IPS-15b (cell line): ENCODE measurements around the gene ST8SIA6.

Experiments
- H3K27me3 ChIP-seq: one replicate; pipeline ENCODE4 v1.6.1; 2013; ENCODE audit warnings: low read length; ENCODE audit not compliant: control insufficient read depth, insufficient read depth
- H3K36me3 ChIP-seq: one replicate; pipeline ENCODE4 v1.6.1; 2013; ENCODE audit warnings: low read length; ENCODE audit not compliant: control insufficient read depth, insufficient read depth
- H3K4me1 ChIP-seq: one replicate; pipeline ENCODE4 v1.6.1; 2013; ENCODE audit warnings: mild to moderate bottlenecking, low read length; ENCODE audit not compliant: control insufficient read depth, insufficient read depth
- H3K4me3 ChIP-seq: one replicate; pipeline ENCODE4 v1.5.1; 2013; ENCODE audit warnings: low read depth, low read length
- H3K9ac ChIP-seq: one replicate; pipeline ENCODE4 v1.6.1; 2013; ENCODE audit warnings: low read depth, mild to moderate bottlenecking, low read length
- H3K9me3 ChIP-seq: one replicate; pipeline ENCODE4 v1.6.1; 2013; ENCODE audit warnings: mild to moderate bottlenecking, low read length; ENCODE audit not compliant: control insufficient read depth, insufficient read depth

The ST8SIA6 gene

DNA sequence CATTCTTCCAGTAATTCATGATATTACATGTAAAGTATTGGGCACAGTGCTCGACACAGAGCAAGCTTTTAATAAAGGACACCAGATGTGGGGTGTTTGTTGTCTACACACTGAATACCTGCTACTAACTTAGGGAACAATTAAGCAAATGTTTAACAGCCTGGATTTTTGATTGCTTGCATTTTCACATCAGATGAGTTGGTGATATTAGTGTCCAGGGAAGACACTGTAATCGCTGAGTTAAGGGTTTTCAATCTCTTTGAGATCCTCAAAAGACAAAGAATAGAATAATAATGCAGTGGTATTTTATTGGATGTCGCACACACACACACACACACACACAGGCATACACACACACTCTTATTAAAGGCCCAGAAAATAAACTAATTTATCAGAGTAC lies 147.3 kb downstream of the ST8SIA6 start:
- no peaks in the 10 kb centered on the region for H3K9me3 ChIP-seq
- H3K4me3 ChIP-seq: no peak overlapping the region
- no peaks in the 10 kb centered on the region for H3K27me3 ChIP-seq
- H3K4me1 ChIP-seq: no peaks in the 10 kb centered on the region
- no peaks in the 10 kb centered on the region for H3K36me3 ChIP-seq
- H3K9ac ChIP-seq: no peak overlapping the region

DNA sequence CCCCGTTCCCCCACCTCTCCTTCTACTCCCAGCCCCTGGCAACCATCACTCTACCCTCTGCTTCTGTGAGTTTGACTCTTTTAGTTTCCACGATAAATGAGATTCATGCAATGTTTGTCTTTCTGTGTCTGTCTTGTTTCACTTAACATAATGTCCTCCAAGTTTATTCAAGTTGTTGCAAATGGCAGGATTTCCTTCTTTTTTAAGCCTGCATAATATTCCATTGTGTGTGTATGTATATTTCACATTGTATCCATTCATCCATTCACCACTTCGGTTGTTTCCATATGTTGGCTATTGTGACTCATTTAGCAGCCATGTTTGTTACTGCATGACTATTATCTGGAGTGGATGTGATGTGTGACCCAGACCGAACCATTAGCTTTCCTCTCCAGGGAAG lies 162.0 kb downstream of the ST8SIA6 start:
- Histone ChIP-seq H3K4me3 (no peak overlapping the region), H3K27me3 (no peaks in the 10 kb centered on the region), H3K9ac (no peak overlapping the region), H3K4me1 (no peaks in the 10 kb centered on the region), H3K36me3 (no peaks in the 10 kb centered on the region), H3K9me3 (no peaks in the 10 kb centered on the region)

DNA sequence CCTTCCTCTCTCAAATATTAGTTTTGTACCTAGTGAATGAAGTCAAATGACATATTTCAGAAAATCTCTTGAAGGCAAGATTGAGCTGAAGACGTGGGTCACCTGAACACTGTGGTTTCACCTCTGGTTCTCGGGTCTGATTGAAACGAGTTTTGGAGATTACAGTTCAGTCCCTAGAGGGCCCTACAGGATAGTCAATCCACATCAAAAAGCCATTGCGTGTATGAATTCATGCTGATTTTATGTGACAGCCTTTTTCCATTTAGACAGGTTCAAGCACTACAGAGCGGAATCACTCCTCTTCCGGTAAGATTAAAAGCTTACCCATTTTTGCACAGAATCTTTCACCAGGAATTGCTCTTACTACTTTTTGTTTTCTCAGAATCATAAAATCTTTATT lies 164.2 kb downstream of the ST8SIA6 start:
- Histone ChIP-seq H3K4me1 (no peaks in the 10 kb centered on the region), H3K36me3 (no peaks in the 10 kb centered on the region), H3K9me3 (no peaks in the 10 kb centered on the region), H3K27me3 (no peaks in the 10 kb centered on the region), H3K4me3 (no peak overlapping the region), H3K9ac (no peak overlapping the region)

DNA sequence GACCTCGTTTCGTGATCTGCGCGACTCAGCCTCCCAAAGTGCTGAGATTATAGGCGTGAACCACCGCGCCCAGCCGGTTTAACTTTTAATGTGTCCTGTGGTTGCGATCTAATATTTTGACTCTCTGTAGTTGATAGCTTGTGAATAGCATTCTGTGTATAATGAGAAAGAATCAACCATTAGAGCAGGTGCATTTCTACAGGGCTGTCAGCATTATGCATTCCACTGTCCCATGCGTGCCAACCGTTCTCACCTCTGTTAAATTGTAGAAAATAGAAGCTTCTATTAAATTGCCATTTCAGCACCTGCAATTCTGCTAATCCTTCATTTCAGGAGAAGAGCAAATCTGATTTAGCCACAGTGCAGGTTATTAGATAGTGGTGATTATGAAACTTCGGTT lies 164.6 kb downstream of the ST8SIA6 start:
- Histone ChIP-seq H3K9me3 (no peaks in the 10 kb centered on the region), H3K27me3 (no peaks in the 10 kb centered on the region)

DNA sequence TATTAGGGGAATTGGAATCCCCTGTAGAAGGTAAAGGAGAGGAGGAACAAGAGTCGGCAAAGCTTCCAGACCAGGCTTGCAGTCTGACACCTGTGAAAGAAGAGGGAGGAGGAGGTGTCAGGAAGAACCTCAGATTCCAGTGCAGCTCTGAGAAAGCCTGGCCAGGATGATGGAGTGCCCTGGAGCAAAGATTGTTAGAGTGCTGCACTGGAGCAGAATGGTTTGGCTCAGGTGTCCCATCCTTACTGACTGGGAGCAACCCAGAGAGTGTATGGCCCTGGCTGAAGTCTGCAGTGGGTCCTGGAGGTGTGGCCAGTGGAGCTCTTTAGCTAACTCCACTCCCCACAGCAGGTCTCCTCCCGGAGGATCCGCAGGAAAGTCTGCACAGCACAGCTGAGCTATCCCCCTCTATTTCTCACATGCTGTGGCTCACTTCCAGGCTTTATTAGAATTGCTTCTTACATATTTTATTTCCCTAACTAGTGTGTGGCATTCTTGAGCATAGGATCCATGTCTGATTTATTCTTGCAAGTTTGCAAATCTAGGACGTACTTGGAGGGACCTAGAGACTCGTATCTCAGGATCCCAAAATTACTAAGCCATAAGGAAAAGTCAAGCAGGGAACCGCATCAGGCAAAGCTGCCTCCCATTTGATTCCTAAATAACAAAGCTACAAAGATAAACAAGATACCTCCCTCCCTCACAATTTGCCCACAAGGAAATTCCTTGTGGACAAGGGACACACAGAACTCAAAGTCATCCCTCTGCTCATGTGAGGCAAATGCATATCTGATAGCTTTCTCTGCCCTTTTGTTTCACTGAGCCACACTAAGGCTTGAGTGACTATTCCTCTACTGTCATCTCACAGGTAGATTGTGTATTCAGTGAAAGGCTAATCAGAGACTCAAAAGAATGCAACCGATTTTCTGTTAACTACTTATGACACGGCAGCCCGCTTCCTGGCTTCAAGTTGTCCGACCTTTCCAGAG lies 167.5 kb downstream of the ST8SIA6 start:
- Histone ChIP-seq H3K4me1 (no peaks in the 10 kb centered on the region), H3K9ac (no peak overlapping the region), H3K4me3 (no peak overlapping the region), H3K9me3 (peaks cover 7% of the 10 kb centered on the region), H3K27me3 (no peaks in the 10 kb centered on the region), H3K36me3 (no peaks in the 10 kb centered on the region)

More for the DNA sequence above, 164.6 kb downstream of the ST8SIA6 start:
- Histone ChIP-seq H3K4me1 (no peaks in the 10 kb centered on the region), H3K36me3 (no peaks in the 10 kb centered on the region), H3K9ac (no peak overlapping the region), H3K4me3 (no peak overlapping the region)

DNA sequence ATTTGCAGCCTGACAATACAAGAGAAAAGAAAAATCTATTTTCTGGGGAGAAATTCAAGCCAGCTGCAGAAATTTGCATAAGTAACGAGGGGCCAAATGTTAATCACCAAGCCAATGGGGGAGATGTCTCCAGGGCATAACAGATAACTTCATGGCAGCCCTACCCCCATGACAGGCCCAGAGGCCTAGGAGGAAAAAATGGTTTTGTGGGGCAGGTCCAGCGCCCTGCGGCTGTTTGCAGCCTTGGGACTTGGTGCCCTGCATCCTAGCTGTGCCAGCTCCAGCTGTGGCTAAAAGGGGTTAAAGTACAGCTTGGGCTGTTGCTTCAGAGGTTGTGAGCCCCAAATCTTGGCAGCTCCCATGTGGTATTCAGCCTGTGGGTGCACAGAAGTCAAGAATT lies 172.1 kb downstream of the ST8SIA6 start:
- Histone ChIP-seq H3K4me3 (no peak overlapping the region), H3K9ac (no peak overlapping the region), H3K27me3 (no peaks in the 10 kb centered on the region), H3K36me3 (no peaks in the 10 kb centered on the region), H3K4me1 (no peaks in the 10 kb centered on the region), H3K9me3 (peaks cover 12% of the 10 kb centered on the region)

DNA sequence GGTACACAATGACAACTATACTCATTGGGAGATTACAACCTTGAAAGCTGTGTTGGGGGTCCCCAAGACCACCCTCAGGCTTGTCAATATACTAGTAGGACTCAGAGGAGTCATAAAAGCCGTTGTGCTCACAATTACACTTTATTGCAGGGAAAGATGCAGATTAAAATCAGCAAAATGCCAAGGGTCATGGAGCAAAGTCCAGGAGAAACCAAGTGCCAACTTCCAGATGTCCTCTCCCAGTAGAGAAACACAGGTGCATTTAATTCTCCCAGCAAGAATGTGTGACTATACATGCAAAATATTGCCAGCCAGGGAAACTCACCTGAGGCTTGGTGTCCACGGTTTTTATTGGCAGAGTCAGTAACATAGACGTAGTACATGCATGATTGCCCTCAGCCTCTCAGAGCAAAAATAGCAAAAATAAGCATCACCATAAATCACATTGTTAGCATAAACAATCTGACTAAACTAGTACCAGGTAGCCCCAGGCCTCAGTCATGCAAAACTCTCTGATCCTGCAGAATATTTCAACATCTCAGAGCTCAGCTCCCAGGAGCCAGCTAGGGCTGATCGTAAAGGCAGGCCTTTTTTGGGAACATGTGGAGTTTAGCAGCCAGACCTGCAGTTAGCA lies 175.7 kb downstream of the ST8SIA6 start:
- H3K4me1 ChIP-seq: no peaks in the 10 kb centered on the region
- no peak overlapping the region for H3K9ac ChIP-seq
- no peaks in the 10 kb centered on the region for H3K27me3 ChIP-seq
- H3K36me3 ChIP-seq: no peaks in the 10 kb centered on the region
- no peak overlapping the region for H3K4me3 ChIP-seq
- peaks cover 12% of the 10 kb centered on the region for H3K9me3 ChIP-seq

DNA sequence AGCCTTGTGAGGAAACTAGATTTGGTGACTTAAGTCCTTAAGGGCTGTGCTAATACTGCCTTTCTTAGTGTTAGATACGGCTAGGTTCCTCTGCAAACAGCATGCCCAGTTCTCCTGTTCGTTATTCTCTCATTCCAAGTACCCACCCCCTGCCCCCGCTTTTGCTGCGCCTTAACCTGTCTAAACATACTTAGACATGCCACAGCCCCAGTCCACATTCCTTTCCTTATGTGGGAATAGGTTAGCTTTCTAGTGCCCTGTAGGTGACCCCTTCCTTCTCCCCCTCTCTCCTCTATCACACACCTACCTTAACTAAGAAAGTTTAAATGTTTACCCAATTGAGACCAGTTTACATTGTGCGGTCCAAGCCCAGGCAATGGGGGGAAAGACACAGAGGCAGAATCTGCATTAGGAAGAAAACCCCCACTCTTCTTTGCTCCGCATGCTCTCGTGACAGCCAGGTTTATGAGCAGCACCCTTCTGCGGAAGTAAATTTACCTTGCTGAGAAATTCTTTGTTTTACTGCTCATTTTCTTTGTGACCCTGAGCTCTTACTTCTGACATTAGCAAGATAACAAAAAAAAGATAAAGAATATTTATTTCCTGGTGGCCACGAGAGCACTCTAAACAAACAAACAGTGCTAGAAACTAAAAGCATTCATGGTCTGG lies 177.5 kb downstream of the ST8SIA6 start:
- Histone ChIP-seq H3K9ac (no peak overlapping the region), H3K9me3 (peaks cover 5% of the 10 kb centered on the region), H3K27me3 (no peaks in the 10 kb centered on the region), H3K4me3 (no peak overlapping the region), H3K36me3 (no peaks in the 10 kb centered on the region), H3K4me1 (no peaks in the 10 kb centered on the region)

DNA sequence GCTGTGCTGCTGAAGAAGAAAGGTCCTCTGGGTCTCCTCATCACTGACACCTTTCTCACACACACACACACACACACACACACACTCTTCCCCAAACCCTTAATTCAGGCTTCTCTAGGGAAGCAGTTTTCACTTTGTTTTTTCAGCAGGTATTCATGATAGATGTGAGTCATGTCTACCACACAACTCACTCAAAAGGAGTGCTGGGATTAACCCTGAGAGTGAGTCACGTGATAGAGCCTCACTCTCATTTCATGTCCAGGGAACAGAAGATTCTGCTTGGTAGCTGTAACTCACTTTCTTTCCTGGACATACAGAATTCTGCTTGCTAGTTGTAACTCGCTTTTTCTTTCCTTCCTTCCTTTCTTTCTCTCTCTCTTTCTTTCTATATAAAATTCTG lies 181.0 kb downstream of the ST8SIA6 start:
- H3K4me1 ChIP-seq: no peaks in the 10 kb centered on the region
- no peak overlapping the region for H3K4me3 ChIP-seq
- H3K9ac ChIP-seq: no peak overlapping the region
- H3K27me3 ChIP-seq: no peaks in the 10 kb centered on the region
- no peaks in the 10 kb centered on the region for H3K36me3 ChIP-seq
- no peaks in the 10 kb centered on the region for H3K9me3 ChIP-seq

DNA sequence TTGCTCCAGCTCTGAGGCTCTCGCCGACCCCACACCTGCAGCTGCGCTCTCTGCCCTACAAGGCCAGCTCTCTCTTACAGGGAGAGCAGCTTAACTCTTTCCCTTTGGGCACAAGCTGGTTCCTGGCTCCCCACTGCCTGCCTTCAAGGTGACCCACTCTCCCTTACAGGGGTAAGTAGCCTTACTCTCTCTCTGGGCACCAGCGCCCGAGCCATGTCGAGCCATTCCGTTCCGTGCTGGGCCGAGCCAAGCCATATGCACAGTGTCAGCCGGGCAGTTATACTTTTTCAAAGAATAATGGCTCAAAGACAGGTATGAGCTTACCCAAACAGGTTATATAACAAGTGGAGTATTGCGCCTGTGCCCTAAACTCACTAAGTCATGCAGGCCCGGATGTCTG lies 181.7 kb downstream of the ST8SIA6 start:
- Histone ChIP-seq H3K9me3 (no peaks in the 10 kb centered on the region), H3K27me3 (no peaks in the 10 kb centered on the region), H3K4me1 (no peaks in the 10 kb centered on the region), H3K9ac (no peak overlapping the region), H3K4me3 (no peak overlapping the region), H3K36me3 (no peaks in the 10 kb centered on the region)
